Measurements from ENCODE around the gene KIAA1958.

Gene KIAA1958

DNA sequence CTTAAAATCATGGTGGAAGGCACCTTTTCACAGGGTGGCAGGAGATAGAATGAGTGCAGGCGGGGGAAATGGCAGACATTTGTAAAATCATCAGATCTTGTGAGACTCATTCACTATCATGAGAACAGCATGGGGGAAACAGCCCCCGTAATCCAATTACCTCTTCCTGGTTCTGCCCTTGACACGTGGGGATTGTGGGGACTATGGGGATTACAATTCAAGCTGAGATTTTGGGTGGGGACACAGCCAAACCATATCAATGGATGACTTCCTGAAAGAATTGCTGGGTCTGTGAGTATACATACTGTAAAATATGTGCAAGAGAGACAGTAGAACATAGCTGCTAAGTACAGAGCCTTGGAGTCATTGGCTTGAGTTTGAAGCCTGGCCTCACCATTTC is 47.0 kb downstream of the KIAA1958 start:
- H3K36me3 ChIP-seq (ENCODE audit: insufficient read depth, low read length), result no peaks in the 10 kb centered on the region
- H3K27me3 ChIP-seq (ENCODE audit: control insufficient read depth in 1 of 2, insufficient read depth in 2 of 2, low read length in 2 of 2), result no peaks in the 10 kb centered on the region
- no peak overlapping the region for H3K9ac ChIP-seq (ENCODE audit: low read length)
- peaks cover 4% of the 10 kb centered on the region for H3K4me1 ChIP-seq (ENCODE audit: insufficient read depth, low read length)
- no peak overlapping the region for H3K4me3 ChIP-seq (ENCODE audit: low read depth in 1 of 2, low read length in 2 of 2)
- no peak overlapping the region for H3K27ac ChIP-seq (ENCODE audit: low read depth, low read length)
- H3K9me3 ChIP-seq (ENCODE audit: low read length), result no peaks in the 10 kb centered on the region

- Histone ChIP-seq H3K4me3 (ENCODE audit: low read depth in 1 of 2, low read length in 2 of 2) (no peak overlapping the region), H3K27ac (ENCODE audit: low read depth, low read length) (no peak overlapping the region)
These were observed 48.7 kb downstream of the KIAA1958 start for GRCh38 chr9:112535301-112535700.

GRCh38 chr9:112535811-112536210 is 49.2 kb downstream of the KIAA1958 start:
- Histone ChIP-seq H3K9ac (ENCODE audit: low read length) (no peak overlapping the region), H3K4me3 (ENCODE audit: low read depth in 1 of 2, low read length in 2 of 2) (no peak overlapping the region), H3K4me1 (ENCODE audit: insufficient read depth, low read length) (peaks cover 4% of the 10 kb centered on the region), H3K27me3 (ENCODE audit: control insufficient read depth in 1 of 2, insufficient read depth in 2 of 2, low read length in 2 of 2) (no peaks in the 10 kb centered on the region), H3K27ac (ENCODE audit: low read depth, low read length) (no peak overlapping the region), H3K36me3 (ENCODE audit: insufficient read depth, low read length) (no peaks in the 10 kb centered on the region), H3K9me3 (ENCODE audit: low read length) (no peaks in the 10 kb centered on the region)

More at GRCh38 chr9:112535301-112535700, 48.7 kb downstream of the KIAA1958 start:
- Histone ChIP-seq H3K27me3 (ENCODE audit: control insufficient read depth in 1 of 2, insufficient read depth in 2 of 2, low read length in 2 of 2) (no peaks in the 10 kb centered on the region), H3K9me3 (ENCODE audit: low read length) (no peaks in the 10 kb centered on the region), H3K4me1 (ENCODE audit: insufficient read depth, low read length) (peaks cover 4% of the 10 kb centered on the region), H3K36me3 (ENCODE audit: insufficient read depth, low read length) (no peaks in the 10 kb centered on the region), H3K9ac (ENCODE audit: low read length) (no peak overlapping the region)

DNA sequence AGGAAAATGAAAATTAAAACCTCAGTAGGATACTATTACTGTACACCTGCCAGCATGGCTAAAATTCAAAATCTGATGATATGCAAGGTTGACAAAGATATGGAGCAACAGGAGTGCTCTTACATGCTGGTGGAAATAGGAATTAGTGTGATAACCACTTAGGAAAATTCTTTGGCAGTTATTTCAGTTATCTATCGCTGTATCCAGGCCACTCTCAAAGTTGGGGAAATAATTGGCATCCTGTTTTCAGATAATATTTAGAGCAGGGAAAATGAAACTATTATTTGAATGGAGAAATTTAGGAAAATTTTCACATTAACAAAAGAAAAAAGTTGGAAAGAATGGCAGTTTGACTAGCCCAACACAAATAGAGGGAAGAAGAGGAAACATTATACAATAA is 50.9 kb downstream of the KIAA1958 start:
- H3K4me1 ChIP-seq (ENCODE audit: insufficient read depth, low read length), result peaks cover 4% of the 10 kb centered on the region
- H3K27me3 ChIP-seq (ENCODE audit: control insufficient read depth in 1 of 2, insufficient read depth in 2 of 2, low read length in 2 of 2), result no peaks in the 10 kb centered on the region
- H3K36me3 ChIP-seq (ENCODE audit: insufficient read depth, low read length), result no peaks in the 10 kb centered on the region
- H3K9me3 ChIP-seq (ENCODE audit: low read length), result no peaks in the 10 kb centered on the region
- H3K9ac ChIP-seq (ENCODE audit: low read length), result no peak overlapping the region
- no peak overlapping the region for H3K27ac ChIP-seq (ENCODE audit: low read depth, low read length)
- no peak overlapping the region for H3K4me3 ChIP-seq (ENCODE audit: low read depth in 1 of 2, low read length in 2 of 2)

- Histone ChIP-seq H3K9ac (ENCODE audit: low read length) (no peak overlapping the region), H3K27ac (ENCODE audit: low read depth, low read length) (no peak overlapping the region), H3K4me3 (ENCODE audit: low read depth in 1 of 2, low read length in 2 of 2) (no peak overlapping the region), H3K4me1 (ENCODE audit: insufficient read depth, low read length) (no peaks in the 10 kb centered on the region), H3K27me3 (ENCODE audit: control insufficient read depth in 1 of 2, insufficient read depth in 2 of 2, low read length in 2 of 2) (no peaks in the 10 kb centered on the region), H3K9me3 (ENCODE audit: low read length) (no peaks in the 10 kb centered on the region), H3K36me3 (ENCODE audit: insufficient read depth, low read length) (no peaks in the 10 kb centered on the region)
These were observed 54.2 kb downstream of the KIAA1958 start for GRCh38 chr9:112540800-112541199.

GRCh38 chr9:112541685-112542084 is 55.1 kb downstream of the KIAA1958 start:
- H3K4me3 ChIP-seq (ENCODE audit: low read depth in 1 of 2, low read length in 2 of 2), result no peak overlapping the region
- H3K27ac ChIP-seq (ENCODE audit: low read depth, low read length), result no peak overlapping the region
- H3K9me3 ChIP-seq (ENCODE audit: low read length), result no peaks in the 10 kb centered on the region
- H3K4me1 ChIP-seq (ENCODE audit: insufficient read depth, low read length), result no peaks in the 10 kb centered on the region
- no peaks in the 10 kb centered on the region for H3K36me3 ChIP-seq (ENCODE audit: insufficient read depth, low read length)
- no peaks in the 10 kb centered on the region for H3K27me3 ChIP-seq (ENCODE audit: control insufficient read depth in 1 of 2, insufficient read depth in 2 of 2, low read length in 2 of 2)
- H3K9ac ChIP-seq (ENCODE audit: low read length), result no peak overlapping the region

GRCh38 chr9:112542593-112543292 is 56.1 kb downstream of the KIAA1958 start:
- Histone ChIP-seq H3K4me3 (ENCODE audit: low read depth in 1 of 2, low read length in 2 of 2) (no peak overlapping the region), H3K9ac (ENCODE audit: low read length) (no peak overlapping the region), H3K27me3 (ENCODE audit: control insufficient read depth in 1 of 2, insufficient read depth in 2 of 2, low read length in 2 of 2) (no peaks in the 10 kb centered on the region), H3K27ac (ENCODE audit: low read depth, low read length) (no peak overlapping the region), H3K36me3 (ENCODE audit: insufficient read depth, low read length) (no peaks in the 10 kb centered on the region), H3K4me1 (ENCODE audit: insufficient read depth, low read length) (no peaks in the 10 kb centered on the region), H3K9me3 (ENCODE audit: low read length) (no peaks in the 10 kb centered on the region)

DNA sequence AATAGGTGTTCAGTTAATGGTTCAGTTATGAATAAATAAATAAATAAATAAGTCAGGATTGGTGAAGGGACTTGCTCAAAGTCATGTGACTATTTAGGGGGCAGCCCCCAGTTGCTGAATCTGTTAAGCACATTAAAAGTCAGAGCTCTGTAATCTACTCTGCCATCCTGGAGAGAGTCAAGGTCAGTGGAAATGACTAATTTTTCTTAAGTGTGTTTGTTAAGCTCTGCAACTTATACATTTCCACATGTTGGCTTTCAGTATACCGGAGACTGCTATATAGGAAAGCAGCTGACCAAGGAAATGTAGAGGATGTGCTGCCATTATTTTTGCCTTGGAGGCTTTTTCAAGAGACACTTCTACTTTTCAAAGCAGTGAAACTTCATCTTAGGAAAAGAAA is 57.9 kb downstream of the KIAA1958 start:
- H3K4me3 ChIP-seq (ENCODE audit: low read depth in 1 of 2, low read length in 2 of 2), result no peak overlapping the region
- no peak overlapping the region for H3K9ac ChIP-seq (ENCODE audit: low read length)
- no peak overlapping the region for H3K27ac ChIP-seq (ENCODE audit: low read depth, low read length)
- H3K4me1 ChIP-seq (ENCODE audit: insufficient read depth, low read length), result peaks cover 8% of the 10 kb centered on the region
- H3K36me3 ChIP-seq (ENCODE audit: insufficient read depth, low read length), result no peaks in the 10 kb centered on the region
- no peaks in the 10 kb centered on the region for H3K27me3 ChIP-seq (ENCODE audit: control insufficient read depth in 1 of 2, insufficient read depth in 2 of 2, low read length in 2 of 2)
- no peaks in the 10 kb centered on the region for H3K9me3 ChIP-seq (ENCODE audit: low read length)

- Histone ChIP-seq H3K4me3 (ENCODE audit: low read depth in 1 of 2, low read length in 2 of 2) (no peak overlapping the region), H3K36me3 (ENCODE audit: insufficient read depth, low read length) (no peaks in the 10 kb centered on the region), H3K9me3 (ENCODE audit: low read length) (no peaks in the 10 kb centered on the region), H3K27ac (ENCODE audit: low read depth, low read length) (no peak overlapping the region), H3K4me1 (ENCODE audit: insufficient read depth, low read length) (peaks cover 8% of the 10 kb centered on the region), H3K9ac (ENCODE audit: low read length) (no peak overlapping the region), H3K27me3 (ENCODE audit: control insufficient read depth in 1 of 2, insufficient read depth in 2 of 2, low read length in 2 of 2) (no peaks in the 10 kb centered on the region)
These were observed 58.6 kb downstream of the KIAA1958 start for GRCh38 chr9:112545237-112545636.

DNA sequence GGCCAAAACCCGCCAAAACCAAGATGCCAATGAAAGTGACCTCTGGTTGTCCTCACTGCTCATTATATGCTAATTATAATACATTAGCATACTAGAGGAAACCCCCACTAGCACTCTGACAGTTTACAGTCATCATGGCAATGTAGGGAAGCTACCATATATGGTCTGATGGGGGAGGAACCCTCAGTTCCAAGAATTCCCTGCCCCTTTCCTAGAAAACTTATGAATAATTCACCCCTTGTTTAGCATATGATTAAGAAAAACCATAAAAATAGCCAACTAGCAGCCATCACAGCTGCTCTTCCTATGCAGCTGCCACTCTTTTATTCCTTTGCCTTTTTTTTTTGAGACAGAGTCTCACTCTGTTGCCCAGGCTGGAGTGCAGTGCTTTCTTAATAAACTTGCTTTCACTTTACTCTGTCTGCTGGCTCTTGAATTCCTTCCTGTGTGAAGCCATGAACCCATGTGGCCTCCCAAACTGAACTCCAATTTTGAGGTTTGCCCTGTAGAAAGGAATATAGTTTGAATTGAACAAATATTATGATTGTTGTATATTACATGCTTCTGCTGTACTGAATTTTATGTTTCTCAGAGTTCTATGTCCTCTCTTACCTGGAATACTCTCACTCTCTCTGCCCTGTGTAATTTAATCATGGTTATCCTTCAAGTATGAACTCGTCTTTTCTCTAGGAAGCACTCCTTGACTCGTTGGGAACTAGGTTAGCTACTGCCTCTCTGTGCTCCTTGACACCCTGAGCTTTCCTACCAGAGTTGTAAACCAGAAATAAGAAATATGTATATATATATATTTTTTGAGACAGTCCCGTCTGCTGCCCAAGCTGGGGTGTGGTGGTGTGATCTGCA is 59.8 kb downstream of the KIAA1958 start:
- no peaks in the 10 kb centered on the region for H3K27me3 ChIP-seq (ENCODE audit: control insufficient read depth in 1 of 2, insufficient read depth in 2 of 2, low read length in 2 of 2)
- no peak overlapping the region for H3K9ac ChIP-seq (ENCODE audit: low read length)
- H3K4me1 ChIP-seq (ENCODE audit: insufficient read depth, low read length), result peaks cover 8% of the 10 kb centered on the region
- no peaks in the 10 kb centered on the region for H3K36me3 ChIP-seq (ENCODE audit: insufficient read depth, low read length)
- no peak overlapping the region for H3K4me3 ChIP-seq (ENCODE audit: low read depth in 1 of 2, low read length in 2 of 2)
- H3K9me3 ChIP-seq (ENCODE audit: low read length), result no peaks in the 10 kb centered on the region
- no peak overlapping the region for H3K27ac ChIP-seq (ENCODE audit: low read depth, low read length)

- peaks cover 8% of the 10 kb centered on the region for H3K4me1 ChIP-seq (ENCODE audit: insufficient read depth, low read length)
- no peaks in the 10 kb centered on the region for H3K9me3 ChIP-seq (ENCODE audit: low read length)
- no peak overlapping the region for H3K9ac ChIP-seq (ENCODE audit: low read length)
- no peaks in the 10 kb centered on the region for H3K36me3 ChIP-seq (ENCODE audit: insufficient read depth, low read length)
- no peak overlapping the region for H3K27ac ChIP-seq (ENCODE audit: low read depth, low read length)
- H3K4me3 ChIP-seq (ENCODE audit: low read depth in 1 of 2, low read length in 2 of 2), result no peak overlapping the region
- no peaks in the 10 kb centered on the region for H3K27me3 ChIP-seq (ENCODE audit: control insufficient read depth in 1 of 2, insufficient read depth in 2 of 2, low read length in 2 of 2)
These were observed 61.4 kb downstream of the KIAA1958 start for GRCh38 chr9:112548051-112548440.

All from muscle layer of colon (tissue), 2 donors.